ENCODE measurements around the gene IL19. TPM values are rescaled to one million over a fixed set of nuclear protein-coding genes. Genes with fewer than 3 reads are reported as not detected.

The IL19 gene
- total RNA-seq, 3 donors from 2014 or later, result not detected

- Histone ChIP-seq H3K9me3 (no peaks in the 10 kb centered on the region), H3K4me3 (no peak overlapping the region), H3K36me3 (ENCODE audit: low read depth) (no peaks in the 10 kb centered on the region), H3K4me1 (ENCODE audit: low read depth) (no peaks in the 10 kb centered on the region)
- ATAC-seq (no peak), DNase-seq (no peak)
- no peak for TF ChIP-seq CTCF (IDR thresholded peaks at IDR 0.05)
- intact Hi-C loops (cut with DNase I, micrococcal nuclease), result no loop called here
Observed at GRCh38 chr1:206805357-206805756, 34.8 kb downstream of the IL19 start.

- intact Hi-C loops (cut with DNase I, micrococcal nuclease), result no loop called here
- H3K4me3 ChIP-seq, result no peak overlapping the region
- DNase-seq, result peak in 1 of 3 donors; percentile 30
- peaks cover 13% of the 10 kb centered on the region for H3K9me3 ChIP-seq
- no peak for TF ChIP-seq CTCF (IDR thresholded peaks at IDR 0.05)
- H3K36me3 ChIP-seq (ENCODE audit: low read depth), result no peaks in the 10 kb centered on the region
- no peaks in the 10 kb centered on the region for H3K4me1 ChIP-seq (ENCODE audit: low read depth)
- ATAC-seq, result peak; percentile 58
Observed at GRCh38 chr1:206808615-206809014, 38.0 kb downstream of the IL19 start.

GRCh38 chr1:206809504-206810084 is 39.0 kb downstream of the IL19 start:
- no peaks in the 10 kb centered on the region for H3K4me1 ChIP-seq (ENCODE audit: low read depth)
- peaks cover 13% of the 10 kb centered on the region for H3K9me3 ChIP-seq
- peak; percentile 52 for ATAC-seq
- intact Hi-C loops (cut with DNase I, micrococcal nuclease), result loop anchor here in 1 of 2 donors (5.0 kb wide), 1 partner anchor 103 kb away; no protein-coding TSS in a partner anchor
- no peak overlapping the region for H3K4me3 ChIP-seq
- H3K36me3 ChIP-seq (ENCODE audit: low read depth), result no peaks in the 10 kb centered on the region
- peak in 1 of 3 donors; percentile 69 for DNase-seq
- no peak for TF ChIP-seq CTCF (IDR thresholded peaks at IDR 0.05)

- Histone ChIP-seq H3K36me3 (ENCODE audit: low read depth) (no peaks in the 10 kb centered on the region), H3K4me1 (ENCODE audit: low read depth) (no peaks in the 10 kb centered on the region), H3K9me3 (peaks cover 13% of the 10 kb centered on the region), H3K4me3 (no peak overlapping the region)
- intact Hi-C loops (cut with DNase I, micrococcal nuclease), result loop anchor here in 1 of 2 donors (5.0 kb wide), 1 partner anchor 100 kb away; no protein-coding TSS in a partner anchor
- ATAC-seq, result no peak
- DNase-seq, result no peak
- no peak for TF ChIP-seq CTCF (IDR thresholded peaks at IDR 0.05)
Observed at GRCh38 chr1:206812471-206812870, 41.9 kb downstream of the IL19 start.

GRCh38 chr1:206814716-206815341 is 44.3 kb downstream of the IL19 start:
- ATAC-seq (peak; percentile 14), DNase-seq (no peak)
- intact Hi-C loops (cut with DNase I, micrococcal nuclease), result loop anchor here in 1 of 2 donors (5.0 kb wide), 1 partner anchor 97 kb away; no protein-coding TSS in a partner anchor
- no peaks in the 10 kb centered on the region for H3K36me3 ChIP-seq (ENCODE audit: low read depth)
- H3K4me3 ChIP-seq, result no peak overlapping the region
- TF ChIP-seq CTCF (IDR thresholded peaks at IDR 0.05), result no peak
- H3K4me1 ChIP-seq (ENCODE audit: low read depth), result no peaks in the 10 kb centered on the region
- H3K9me3 ChIP-seq, result peaks cover 13% of the 10 kb centered on the region
